Astrocyte (in vitro differentiated cells and primary cell): ENCODE results near the gene PAF1.

Source experiments
- CTCF ChIP-seq: IDR thresholded peaks from 2 replicates; pipeline ENCODE4 v1.5.1; 2011; ENCODE audit warnings: low read depth, mild to moderate bottlenecking, inconsistent platforms, low read length, moderate library complexity; ENCODE audit not compliant: insufficient read depth
- EZH2 ChIP-seq: IDR thresholded peaks from 2 replicates; pipeline ENCODE4 v1.6.1; 2012; ENCODE audit warnings: mild to moderate bottlenecking, low read length, inconsistent platforms; ENCODE audit not compliant: insufficient read depth

- no peak for TF ChIP-seq EZH2
- TF ChIP-seq CTCF: no peak
These were observed 51.2 kb downstream of the PAF1 start for GRCh38 chr19:39339674-39340073.
